ENCODE measurements around the gene BPIFB1.

- TF ChIP-seq, protein P1, sequence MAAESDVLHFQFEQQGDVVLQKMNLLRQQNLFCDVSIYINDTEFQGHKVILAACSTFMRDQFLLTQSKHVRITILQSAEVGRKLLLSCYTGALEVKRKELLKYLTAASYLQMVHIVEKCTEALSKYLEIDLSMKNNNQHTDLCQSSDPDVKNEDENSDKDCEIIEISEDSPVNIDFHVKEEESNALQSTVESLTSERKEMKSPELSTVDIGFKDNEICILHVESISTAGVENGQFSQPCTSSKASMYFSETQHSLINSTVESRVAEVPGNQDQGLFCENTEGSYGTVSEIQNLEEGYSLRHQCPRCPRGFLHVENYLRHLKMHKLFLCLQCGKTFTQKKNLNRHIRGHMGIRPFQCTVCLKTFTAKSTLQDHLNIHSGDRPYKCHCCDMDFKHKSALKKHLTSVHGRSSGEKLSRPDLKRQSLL (tag by site-specific recombination; IDR thresholded peaks at IDR 0.05), result no peak
- TF ChIP-seq ZNF558 (tag by site-specific recombination; IDR thresholded peaks at IDR 0.05) (no peak), ZNF23 (tag by site-specific recombination; IDR thresholded peaks at IDR 0.05; ENCODE audit: borderline replicate concordance) (no peak), ZNF121 (tag by site-specific recombination; IDR thresholded peaks at IDR 0.05) (no peak), ZEB2 (tag by site-specific recombination; IDR thresholded peaks at IDR 0.05) (no peak), ZNF292 (tag by site-specific recombination; IDR thresholded peaks at IDR 0.05; ENCODE audit: borderline replicate concordance, low read depth) (no peak), HOXD13 (CRISPR knock-in tag; IDR thresholded peaks at IDR 0.05; ENCODE audit: borderline replicate concordance) (no peak), HOXA7 (CRISPR knock-in tag; IDR thresholded peaks at IDR 0.05; ENCODE audit: borderline replicate concordance) (no peak), MEIS1 (CRISPR knock-in tag; IDR thresholded peaks at IDR 0.05; ENCODE audit: borderline replicate concordance) (no peak), ZNF211 (tag by site-specific recombination; IDR thresholded peaks at IDR 0.05; ENCODE audit: low read depth) (no peak), ZNF302 (tag by site-specific recombination; IDR thresholded peaks at IDR 0.05; ENCODE audit: low read depth) (no peak)
- TF ChIP-seq, protein P2, sequence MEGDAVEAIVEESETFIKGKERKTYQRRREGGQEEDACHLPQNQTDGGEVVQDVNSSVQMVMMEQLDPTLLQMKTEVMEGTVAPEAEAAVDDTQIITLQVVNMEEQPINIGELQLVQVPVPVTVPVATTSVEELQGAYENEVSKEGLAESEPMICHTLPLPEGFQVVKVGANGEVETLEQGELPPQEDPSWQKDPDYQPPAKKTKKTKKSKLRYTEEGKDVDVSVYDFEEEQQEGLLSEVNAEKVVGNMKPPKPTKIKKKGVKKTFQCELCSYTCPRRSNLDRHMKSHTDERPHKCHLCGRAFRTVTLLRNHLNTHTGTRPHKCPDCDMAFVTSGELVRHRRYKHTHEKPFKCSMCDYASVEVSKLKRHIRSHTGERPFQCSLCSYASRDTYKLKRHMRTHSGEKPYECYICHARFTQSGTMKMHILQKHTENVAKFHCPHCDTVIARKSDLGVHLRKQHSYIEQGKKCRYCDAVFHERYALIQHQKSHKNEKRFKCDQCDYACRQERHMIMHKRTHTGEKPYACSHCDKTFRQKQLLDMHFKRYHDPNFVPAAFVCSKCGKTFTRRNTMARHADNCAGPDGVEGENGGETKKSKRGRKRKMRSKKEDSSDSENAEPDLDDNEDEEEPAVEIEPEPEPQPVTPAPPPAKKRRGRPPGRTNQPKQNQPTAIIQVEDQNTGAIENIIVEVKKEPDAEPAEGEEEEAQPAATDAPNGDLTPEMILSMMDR (tag by site-specific recombination; IDR thresholded peaks at IDR 0.05), result no peak
Measured at GRCh38 chr20:33275871-33276270, 7.1 kb upstream of the BPIFB1 start.
